Glutamatergic neuron (in vitro differentiated cells): Measurements from ENCODE around the gene SPINT4. TPM values are rescaled to one million over a fixed set of nuclear protein-coding genes. Genes with fewer than 3 reads are reported as not detected.

Experiments used
- DNase-seq: peaks from one replicate; pipeline ENCODE4 v3.0.0; 2022
- H3K27ac Mint-ChIP-seq: one replicate; pipeline ENCODE4 v1.8.0; 2020; ENCODE audit warnings: mild to moderate bottlenecking, mixed read lengths, inconsistent platforms; ENCODE audit not compliant: unreplicated experiment
- H3K27me3 Mint-ChIP-seq: one replicate; pipeline ENCODE4 v1.8.0; 2020; ENCODE audit warnings: mild to moderate bottlenecking, moderate library complexity, mixed read lengths, inconsistent platforms; ENCODE audit not compliant: unreplicated experiment
- H3K36me3 Mint-ChIP-seq: one replicate; pipeline ENCODE4 v1.8.0; 2020; ENCODE audit warnings: mild to moderate bottlenecking, mixed read lengths, inconsistent platforms; ENCODE audit not compliant: unreplicated experiment
- H3K4me1 Mint-ChIP-seq: one replicate; pipeline ENCODE4 v1.8.0; 2020; ENCODE audit warnings: mild to moderate bottlenecking, low read depth, mixed read lengths, inconsistent platforms; ENCODE audit not compliant: unreplicated experiment
- H3K4me3 Mint-ChIP-seq: one replicate; pipeline ENCODE4 v1.8.0; 2020; ENCODE audit warnings: mild to moderate bottlenecking, mixed read lengths, inconsistent platforms; ENCODE audit not compliant: unreplicated experiment
- H3K9me3 Mint-ChIP-seq: one replicate; pipeline ENCODE4 v1.8.0; 2020; ENCODE audit warnings: mild to moderate bottlenecking, moderate library complexity, mixed read lengths, inconsistent platforms; ENCODE audit not compliant: unreplicated experiment
- CTCF ChIP-seq: fragments of 200-600 bp; sonication (generic); IDR thresholded peaks from one replicate; pipeline ENCODE4 v1.5.0; 2021; ENCODE audit not compliant: partially characterized antibody, unreplicated experiment
- microRNA-seq: library from miRNA; unstranded; fragments of <30 nt; microRNA quantifications from one replicate; pipeline ENCODE4, GENCODE V29; 2020; ENCODE audit not compliant: unreplicated experiment
- total RNA-seq: library from RNA; stranded (reverse); fragmentation: NEBNext Ultra II Directional; extraction: Animal tissue kit (Norgen Biotek cat#: 25700); gene quantifications from one replicate; pipeline ENCODE4 v1.2.1, GENCODE V29; 2021; ENCODE audit not compliant: unreplicated experiment

The SPINT4 gene
- total RNA-seq, 1 donor from 2014 or later, result not detected

GRCh38 chr20:45774945-45775344 lies 52.8 kb downstream of the SPINT4 start:
- Mint-ChIP-seq H3K27ac (peak overlapping the region; percentile 52), H3K9me3 (peaks cover 2% of the 10 kb centered on the region), H3K4me1 (peaks cover 8% of the 10 kb centered on the region), H3K4me3 (no peak overlapping the region), H3K36me3 (no peaks in the 10 kb centered on the region), H3K27me3 (no peaks in the 10 kb centered on the region)
- no peak for TF ChIP-seq CTCF
- DNase-seq, result no peak

- H3K27me3 Mint-ChIP-seq, result no peaks in the 10 kb centered on the region
- H3K9me3 Mint-ChIP-seq, result peaks cover 2% of the 10 kb centered on the region
- no peak for DNase-seq
- no peaks in the 10 kb centered on the region for H3K36me3 Mint-ChIP-seq
- H3K27ac Mint-ChIP-seq, result peak overlapping the region; percentile 52
- H3K4me1 Mint-ChIP-seq, result peaks cover 8% of the 10 kb centered on the region
- H3K4me3 Mint-ChIP-seq, result no peak overlapping the region
- no peak for TF ChIP-seq CTCF
Measured at GRCh38 chr20:45775411-45775810, 53.3 kb downstream of the SPINT4 start.

Small RNAs within 50 kb of the gene (microRNA-seq; reads per million reads assigned to microRNA genes)
- gene MIR3617, result 2.5 reads per million, percentile 17 among the genes with 10 or more reads in this experiment

Other genes starting within 250 kb of the SPINT4 start
- gene SPINT3, start 206.7 kb upstream of the SPINT4 start, total RNA-seq, result not detected
- not detected for gene WFDC6, start 182.9 kb upstream of the SPINT4 start, total RNA-seq
- gene EPPIN, start 174.9 kb upstream of the SPINT4 start, total RNA-seq, result not detected
- not detected for gene WFDC8, start 143.1 kb upstream of the SPINT4 start, total RNA-seq
- gene WFDC10A, start 92.6 kb upstream of the SPINT4 start, total RNA-seq, result not detected
- gene WFDC9, start 91.1 kb upstream of the SPINT4 start, total RNA-seq, result not detected
- gene WFDC11, start 52.1 kb upstream of the SPINT4 start, total RNA-seq, result not detected
- not detected for gene WFDC13, start 20.3 kb upstream of the SPINT4 start, total RNA-seq
- gene WFDC10B, start 17.3 kb upstream of the SPINT4 start, total RNA-seq, result not detected
- gene WFDC3, start 69.5 kb downstream of the SPINT4 start, total RNA-seq, result not detected
- gene DNTTIP1, start 69.6 kb downstream of the SPINT4 start, total RNA-seq, result 27.0 TPM
- gene UBE2C, start 90.3 kb downstream of the SPINT4 start, total RNA-seq, result 33.0 TPM
- gene TNNC2, start 105.0 kb downstream of the SPINT4 start, total RNA-seq, result 0.64 TPM
- 10.2 TPM for gene SNX21, start 111.5 kb downstream of the SPINT4 start, total RNA-seq
- gene ACOT8, start 135.0 kb downstream of the SPINT4 start, total RNA-seq, result 33.8 TPM
- gene ZSWIM3, start 135.3 kb downstream of the SPINT4 start, total RNA-seq, result 7.9 TPM
- gene ZSWIM1, start 158.9 kb downstream of the SPINT4 start, total RNA-seq, result 10.2 TPM
- 1.2 TPM for gene SPATA25, start 165.3 kb downstream of the SPINT4 start, total RNA-seq
- 3.5 TPM for gene NEURL2, start 168.9 kb downstream of the SPINT4 start, total RNA-seq
- gene CTSA, start 169.0 kb downstream of the SPINT4 start, total RNA-seq, result 63.7 TPM
- 29.7 TPM for gene PLTP, start 189.8 kb downstream of the SPINT4 start, total RNA-seq
- gene PCIF1, start 212.3 kb downstream of the SPINT4 start, total RNA-seq, result 37.6 TPM
- 23.1 TPM for gene ZNF335, start 249.9 kb downstream of the SPINT4 start, total RNA-seq